Neuronal stem cell (in vitro differentiated cells): ENCODE results near the gene DNER.

Experiments
- DNase-seq: peaks from one replicate; pipeline ENCODE4 v3.0.0-alpha.2; 2013; ENCODE audit warnings: low spot score
- H2AFZ ChIP-seq: one replicate; pipeline ENCODE4 v1.6.1; 2013; ENCODE audit warnings: mild to moderate bottlenecking, low read length, inconsistent platforms
- H2AK5ac ChIP-seq: 2 replicates; pipeline ENCODE4 v1.6.1; 2013; ENCODE audit warnings: low read depth, mild to moderate bottlenecking, inconsistent platforms, low read length, moderate library complexity, mixed read lengths
- H2BK120ac ChIP-seq: 2 replicates; pipeline ENCODE4 v1.6.1; 2013; ENCODE audit warnings: low read depth, mild to moderate bottlenecking, inconsistent platforms, low read length, moderate library complexity, mixed read lengths
- H2BK12ac ChIP-seq: one replicate; pipeline ENCODE4 v1.6.1; 2013; ENCODE audit warnings: low read length, inconsistent platforms
- H2BK15ac ChIP-seq: 2 replicates; pipeline ENCODE4 v1.6.1; 2013; ENCODE audit warnings: mild to moderate bottlenecking, low read length, inconsistent platforms, mixed read lengths
- H2BK5ac ChIP-seq: one replicate; pipeline ENCODE4 v1.6.1; 2013; ENCODE audit warnings: inconsistent platforms, mild to moderate bottlenecking, low read length, moderate library complexity
- H3K14ac ChIP-seq: one replicate; pipeline ENCODE4 v1.6.1; 2013; ENCODE audit warnings: low read length, inconsistent platforms
- H3K18ac ChIP-seq: 2 replicates; pipeline ENCODE4 v1.6.1; 2013; ENCODE audit warnings: low read length, inconsistent platforms
- H3K23ac ChIP-seq: 2 replicates; pipeline ENCODE4 v1.6.1; 2013; ENCODE audit warnings: low read depth, mild to moderate bottlenecking, mixed read lengths, low read length, inconsistent platforms; ENCODE audit not compliant: poor library complexity
- H3K27ac ChIP-seq: replicated peaks from 3 replicates; pipeline ENCODE4 v1.5.1; 2013; ENCODE audit warnings: low read length, inconsistent platforms
- H3K27me3 ChIP-seq, 3 experiments: 2 replicates each; pipeline ENCODE4 v1.6.1; 2013; ENCODE audit warnings: low read length in 3 of 3, mild to moderate bottlenecking in 2 of 3, inconsistent platforms in 1 of 3, low read depth in 1 of 3, mixed read lengths in 1 of 3, moderate library complexity in 1 of 3; ENCODE audit not compliant: control insufficient read depth in 3 of 3, insufficient read depth in 3 of 3
- H3K36me3 ChIP-seq, 2 donors: replicated peaks in 1 of 2; 2 replicates each; pipeline ENCODE4 v1.6.1; 2013; ENCODE audit warnings: low read length in 2 of 2; ENCODE audit not compliant: control insufficient read depth in 2 of 2, insufficient read depth in 2 of 2
- H3K4ac ChIP-seq: 2 replicates; pipeline ENCODE4 v1.6.1; 2013; ENCODE audit warnings: inconsistent platforms, mild to moderate bottlenecking, low read length, moderate library complexity
- H3K4me1 ChIP-seq, 2 donors: 1 replicate in 1 of 2; 2 replicates in 1 of 2; pipeline ENCODE4 v1.6.1; 2013; ENCODE audit warnings: low read length in 2 of 2, low read depth in 1 of 2; ENCODE audit not compliant: control insufficient read depth in 2 of 2, insufficient read depth in 1 of 2
- H3K4me2 ChIP-seq: one replicate; pipeline ENCODE4 v1.6.1; 2013; ENCODE audit warnings: mild to moderate bottlenecking, low read length, inconsistent platforms; ENCODE audit not compliant: insufficient read depth, poor library complexity, severe bottlenecking
- H3K4me3 ChIP-seq, 2 donors: 2 replicates each; pipeline ENCODE4 v1.5.1; 2013; ENCODE audit warnings: low read length in 2 of 2, mild to moderate bottlenecking in 2 of 2, inconsistent platforms in 1 of 2, moderate library complexity in 1 of 2
- H3K79me1 ChIP-seq: one replicate; pipeline ENCODE4 v1.6.1; 2013; ENCODE audit warnings: low read depth, mild to moderate bottlenecking, inconsistent platforms, low read length, moderate library complexity
- H3K9ac ChIP-seq: one replicate; pipeline ENCODE4 v1.6.1; 2013; ENCODE audit warnings: mild to moderate bottlenecking, low read depth, low read length, inconsistent platforms; ENCODE audit not compliant: poor library complexity
- H3K9me3 ChIP-seq, 2 donors: replicated peaks in 1 of 2; 2 replicates each; pipeline versions ENCODE3 to v1.6.1; 2013; ENCODE audit warnings: low read length in 2 of 2, mild to moderate bottlenecking in 2 of 2, inconsistent platforms in 1 of 2, low read depth in 1 of 2, mixed read lengths in 1 of 2, moderate library complexity in 1 of 2; ENCODE audit not compliant: control insufficient read depth in 2 of 2, insufficient read depth in 1 of 2
- H4K8ac ChIP-seq: one replicate; pipeline ENCODE4 v1.6.1; 2013; ENCODE audit warnings: low read depth, mild to moderate bottlenecking, inconsistent platforms, low read length, moderate library complexity
- H4K91ac ChIP-seq: one replicate; pipeline ENCODE4 v1.6.1; 2013; ENCODE audit warnings: low read length, low read depth, mild to moderate bottlenecking, inconsistent platforms; ENCODE audit not compliant: poor library complexity
- WGBS, 2 donors: extraction: QIAGEN DNeasy Blood & Tissue Kit; methylation state at CpG; one replicate each; pipeline ENCODE4 v1.1.7; 2013; ENCODE audit warnings: missing lambda C conversion rate in 2 of 2, mixed read lengths in 1 of 2; ENCODE audit not compliant: insufficient read length in 2 of 2, insufficient replicate concordance in 1 of 2; ENCODE audit errors: extremely low coverage in 2 of 2; 5-methylcytosine and 5-hydroxymethylcytosine counted together

Gene DNER

GRCh38 chr2:229419158-229419557 is 295.2 kb downstream of the DNER start:
- Histone ChIP-seq H2AK5ac (no peak overlapping the region), H3K4me3 (no peak overlapping the region), H3K27ac (no peak overlapping the region), H3K36me3 (no peaks in the 10 kb centered on the region), H3K79me1 (no peaks in the 10 kb centered on the region), H3K9ac (no peak overlapping the region), H2BK15ac (no peak overlapping the region), H3K23ac (no peak overlapping the region), H2BK12ac (no peak overlapping the region), H2BK5ac (no peak overlapping the region), H3K18ac (no peak overlapping the region), H3K27me3 (no peaks in the 10 kb centered on the region), H2BK120ac (no peak overlapping the region), H3K4me2 (no peak overlapping the region), H4K91ac (no peak overlapping the region), H3K4me1 (peaks cover 0 to 8% of the 10 kb centered on the region in 2 donors), H3K4ac (no peak overlapping the region), H2AFZ (no peak overlapping the region), H3K9me3 (no peaks in the 10 kb centered on the region), H3K14ac (no peak overlapping the region), H4K8ac (no peak overlapping the region)
- no CpG with 5 or more reads among the region's 1 CpG for WGBS, 2 donors
- DNase-seq: no peak

- H3K9ac ChIP-seq: no peak overlapping the region
- H2AFZ ChIP-seq: peak overlapping the region; percentile 29
- H3K4ac ChIP-seq: no peak overlapping the region
- WGBS, 2 donors: no CpG with 5 or more reads among the region's 7 CpGs
- H3K27me3 ChIP-seq: no peaks in the 10 kb centered on the region
- no peak overlapping the region for H4K8ac ChIP-seq
- H3K36me3 ChIP-seq: no peaks in the 10 kb centered on the region
- H4K91ac ChIP-seq: no peak overlapping the region
- no peak overlapping the region for H2BK120ac ChIP-seq
- H3K23ac ChIP-seq: no peak overlapping the region
- H3K4me2 ChIP-seq: no peak overlapping the region
- DNase-seq: peak; percentile 21
- H2AK5ac ChIP-seq: no peak overlapping the region
- H3K9me3 ChIP-seq: no peaks in the 10 kb centered on the region
- no peak overlapping the region for H3K27ac ChIP-seq
- no peak overlapping the region for H2BK12ac ChIP-seq
- H3K14ac ChIP-seq: no peak overlapping the region
- H2BK5ac ChIP-seq: no peak overlapping the region
- no peak overlapping the region for H3K18ac ChIP-seq
- H2BK15ac ChIP-seq: no peak overlapping the region
- no peaks in the 10 kb centered on the region for H3K79me1 ChIP-seq
- H3K4me1 ChIP-seq: peaks cover 0 to 8% of the 10 kb centered on the region in 2 donors
- H3K4me3 ChIP-seq: no peak overlapping the region
Measured at GRCh38 chr2:229417916-229418315, 296.4 kb downstream of the DNER start.

- DNase-seq: no peak
- H3K4ac ChIP-seq: no peak overlapping the region
- no peak overlapping the region for H2BK12ac ChIP-seq
- no peak overlapping the region for H3K23ac ChIP-seq
- H3K9me3 ChIP-seq: no peaks in the 10 kb centered on the region
- no peak overlapping the region for H4K8ac ChIP-seq
- no peak overlapping the region for H3K27ac ChIP-seq
- H3K14ac ChIP-seq: no peak overlapping the region
- no peak overlapping the region for H2BK15ac ChIP-seq
- H3K36me3 ChIP-seq: no peaks in the 10 kb centered on the region
- no peaks in the 10 kb centered on the region for H3K27me3 ChIP-seq
- H3K79me1 ChIP-seq: no peaks in the 10 kb centered on the region
- no peak overlapping the region for H3K4me3 ChIP-seq
- no peak overlapping the region for H4K91ac ChIP-seq
- H3K4me1 ChIP-seq: peaks cover 0 to 8% of the 10 kb centered on the region in 2 donors
- H2BK5ac ChIP-seq: no peak overlapping the region
- no peak overlapping the region for H3K9ac ChIP-seq
- H2BK120ac ChIP-seq: no peak overlapping the region
- H3K18ac ChIP-seq: no peak overlapping the region
- no peak overlapping the region for H3K4me2 ChIP-seq
- H2AK5ac ChIP-seq: no peak overlapping the region
- no peak overlapping the region for H2AFZ ChIP-seq
- WGBS, 2 donors: no CpG with 5 or more reads among the region's 8 CpGs
Measured at GRCh38 chr2:229417176-229417575, 297.2 kb downstream of the DNER start.

GRCh38 chr2:229416116-229416694 is 298.1 kb downstream of the DNER start:
- H3K14ac ChIP-seq: no peak overlapping the region
- H3K4me3 ChIP-seq: no peak overlapping the region
- no peaks in the 10 kb centered on the region for H3K27me3 ChIP-seq
- H3K36me3 ChIP-seq: no peaks in the 10 kb centered on the region
- H3K9ac ChIP-seq: no peak overlapping the region
- H3K18ac ChIP-seq: no peak overlapping the region
- DNase-seq: no peak
- no peak overlapping the region for H2AFZ ChIP-seq
- no peak overlapping the region for H4K8ac ChIP-seq
- H2BK5ac ChIP-seq: no peak overlapping the region
- H4K91ac ChIP-seq: no peak overlapping the region
- no peak overlapping the region for H3K4ac ChIP-seq
- no peak overlapping the region for H3K23ac ChIP-seq
- no peak overlapping the region for H2AK5ac ChIP-seq
- no CpG with 5 or more reads among the region's 5 CpGs for WGBS, 2 donors
- H3K4me1 ChIP-seq: peaks cover 0 to 8% of the 10 kb centered on the region in 2 donors
- no peak overlapping the region for H2BK12ac ChIP-seq
- H3K9me3 ChIP-seq: no peaks in the 10 kb centered on the region
- H3K4me2 ChIP-seq: no peak overlapping the region
- H2BK120ac ChIP-seq: no peak overlapping the region
- no peaks in the 10 kb centered on the region for H3K79me1 ChIP-seq
- H3K27ac ChIP-seq: no peak overlapping the region
- H2BK15ac ChIP-seq: no peak overlapping the region
